ENCODE results near the gene XIRP1.

XIRP1 gene

DNA sequence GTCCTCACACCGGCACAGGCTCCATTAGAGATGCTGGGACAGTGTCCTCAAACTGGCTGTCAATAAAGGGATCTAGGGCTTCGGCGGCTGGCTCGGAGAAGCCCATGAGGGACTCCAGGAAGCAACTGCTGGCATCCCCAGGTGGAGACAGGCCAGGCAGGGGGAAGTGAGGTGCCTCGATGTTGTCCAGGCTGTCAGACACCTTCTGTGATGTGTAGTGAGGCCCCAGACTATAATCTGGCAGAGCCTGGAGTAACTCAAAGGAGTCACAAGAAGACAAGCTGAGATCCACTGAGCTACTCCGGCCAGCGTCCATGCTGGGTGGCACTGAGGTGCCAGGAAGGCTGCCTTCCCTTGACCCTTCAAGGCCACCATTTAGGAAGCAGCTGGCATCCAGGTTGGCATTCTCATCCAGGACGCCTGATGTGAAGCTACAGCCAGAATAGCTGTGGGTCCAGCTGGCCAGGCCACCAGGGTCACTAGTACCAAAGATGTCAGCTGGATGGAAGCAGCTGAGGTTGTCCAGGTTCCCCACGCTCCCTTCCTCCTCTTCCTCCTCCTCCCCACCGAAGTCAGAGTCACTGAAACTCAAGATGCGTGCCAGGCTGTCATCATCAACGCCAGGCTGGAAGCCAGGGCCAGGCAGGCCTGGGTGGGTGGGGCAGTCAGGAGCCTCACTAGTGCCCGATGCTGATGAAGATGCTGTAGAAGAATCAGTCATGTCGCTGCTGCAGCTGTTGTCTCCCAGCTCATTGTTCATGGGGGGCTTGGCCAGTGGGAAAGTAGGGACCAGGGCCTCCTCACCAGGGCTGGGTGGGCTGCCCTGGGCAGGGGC, 49.1 kb downstream of the XIRP1 start:
- no peak for DNase-seq

DNA sequence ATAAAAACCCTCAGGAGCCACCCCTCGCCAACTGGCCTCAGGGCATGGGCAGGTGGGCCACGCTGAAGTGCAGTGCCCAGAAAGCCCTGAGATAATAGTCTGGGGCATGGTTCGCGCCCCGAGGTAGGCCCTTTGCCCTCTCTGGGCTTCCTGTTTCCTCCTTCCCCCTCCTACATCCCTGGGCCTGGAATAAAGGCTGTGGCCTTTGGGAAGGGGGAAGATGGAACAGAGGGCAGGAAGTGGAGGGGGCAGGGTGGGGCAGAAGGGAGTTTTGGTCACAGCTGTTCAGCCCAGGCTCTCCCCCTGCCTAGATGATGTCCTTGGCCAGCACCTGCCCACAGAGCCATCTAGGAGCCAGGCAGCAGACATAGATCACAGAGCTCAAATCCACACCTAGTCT, 50.3 kb downstream of the XIRP1 start:
- DNase-seq = no peak

DNA sequence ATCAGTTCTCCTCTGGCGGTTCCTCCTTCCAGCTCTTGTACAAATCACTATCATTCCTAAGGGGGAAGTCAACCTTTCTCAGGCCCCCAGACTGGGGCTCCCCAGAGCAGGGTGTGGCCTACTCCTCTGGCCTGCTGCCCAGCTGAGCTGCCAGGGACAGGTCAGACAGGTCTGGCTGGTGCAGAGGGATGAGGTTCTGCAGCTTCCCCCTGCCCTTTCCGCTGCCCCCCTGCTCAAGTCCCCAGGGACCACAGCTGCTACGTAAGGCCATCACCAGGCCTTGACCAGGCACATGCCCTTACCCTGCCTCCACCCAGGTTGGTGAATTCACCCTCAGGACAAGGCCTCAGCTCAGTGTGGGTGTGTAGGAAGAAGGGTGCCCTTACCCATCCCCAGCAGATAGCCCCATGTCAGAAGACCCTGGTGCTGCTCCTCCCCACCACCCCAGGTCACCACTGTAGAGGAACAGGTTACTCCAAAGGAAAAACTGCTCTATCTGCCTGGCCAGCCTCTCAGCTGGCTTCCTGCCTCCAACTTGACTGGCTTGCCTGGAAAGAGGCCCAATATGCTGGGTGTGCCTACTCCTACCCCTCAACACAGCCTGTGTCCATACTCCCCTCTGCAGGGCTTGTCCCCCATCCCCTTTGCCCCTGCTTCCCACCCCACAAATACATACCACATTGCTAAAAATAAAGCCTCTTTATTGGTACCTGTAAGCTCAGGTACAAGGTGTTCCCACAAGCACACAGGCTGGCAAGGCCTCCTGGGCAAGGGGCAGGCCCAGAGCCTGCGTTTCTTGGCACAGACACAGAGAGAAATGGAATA, 51.0 kb downstream of the XIRP1 start:
- DNase-seq = no peak

DNA sequence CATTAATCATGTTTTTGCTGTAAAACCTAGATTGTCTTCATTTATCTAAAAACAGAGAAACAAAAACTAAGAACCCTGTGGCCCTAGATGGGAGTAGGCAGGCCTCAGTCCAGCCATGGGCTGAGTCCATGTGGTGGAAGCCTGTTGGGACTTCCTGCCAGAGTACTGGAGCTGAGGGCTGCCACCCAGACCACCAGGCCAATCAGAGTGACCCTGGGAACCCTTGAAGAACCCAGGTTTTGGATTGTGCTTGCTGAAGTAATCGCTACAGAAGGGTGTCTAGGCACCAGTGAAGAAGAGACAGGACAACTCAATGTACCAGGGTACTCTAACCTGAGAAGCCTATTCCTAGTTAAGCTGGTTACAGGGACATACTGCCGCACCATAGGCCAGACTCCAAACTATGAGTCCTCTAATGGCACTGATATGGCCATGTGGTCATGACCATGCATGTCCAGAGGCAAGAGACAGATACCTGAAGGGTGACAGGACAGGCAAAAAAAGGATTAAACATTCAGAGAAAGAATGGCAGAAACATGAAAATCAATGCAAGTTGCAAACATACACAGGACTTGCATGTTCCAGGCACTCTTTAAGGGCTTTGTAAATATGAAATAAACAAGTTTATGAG, 51.9 kb downstream of the XIRP1 start:
- no peak for DNase-seq

DNA sequence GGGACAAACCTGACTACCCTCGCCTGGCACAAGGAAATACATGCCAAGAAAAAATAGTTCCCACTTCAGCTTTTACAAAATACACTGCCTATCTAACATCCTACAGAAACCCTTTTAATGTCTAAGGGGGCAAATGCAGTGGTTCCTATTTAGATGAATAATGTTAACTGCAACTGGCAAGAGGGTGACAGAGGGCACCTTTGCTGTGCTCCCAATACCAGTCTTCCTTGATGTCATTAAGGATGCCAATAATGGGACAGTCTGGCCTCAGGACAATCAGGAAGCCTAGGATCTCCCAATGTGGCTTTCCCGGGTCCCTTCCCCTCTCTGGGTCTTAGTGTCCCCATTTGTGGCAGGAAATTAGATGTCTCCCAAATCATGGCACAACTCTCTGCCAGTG, 53.0 kb downstream of the XIRP1 start:
- DNase-seq = no peak

DNA sequence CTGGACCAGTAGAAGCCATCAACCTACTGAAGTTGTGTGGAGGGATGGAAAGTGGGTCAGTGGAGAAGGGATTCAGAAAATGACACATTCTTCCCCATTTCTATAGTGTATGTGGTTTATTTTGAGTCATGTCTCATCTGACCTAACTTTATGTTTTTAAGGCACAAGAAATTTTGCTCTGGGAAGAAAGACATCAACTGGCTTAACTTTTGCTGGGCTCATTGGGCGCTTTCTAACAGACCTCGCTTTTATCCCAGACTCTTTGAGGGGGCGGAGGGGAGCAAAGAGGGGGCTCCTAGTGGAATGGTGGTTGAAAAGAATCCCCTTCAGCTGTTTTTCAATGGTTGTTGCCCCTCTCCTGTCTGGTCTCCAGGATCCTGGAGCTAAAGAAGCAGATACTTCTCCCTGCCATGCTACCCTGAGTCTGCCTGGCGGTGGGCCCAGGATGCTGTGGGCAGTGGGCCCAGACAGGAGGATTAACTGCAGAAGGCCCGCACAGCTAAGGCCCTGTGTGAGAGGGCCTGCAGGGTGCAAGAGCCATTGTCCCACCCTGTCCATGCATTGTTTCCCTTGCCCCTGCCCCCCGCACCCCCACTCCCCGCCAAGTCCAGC, 53.5 kb downstream of the XIRP1 start:
- DNase-seq = no peak

DNA sequence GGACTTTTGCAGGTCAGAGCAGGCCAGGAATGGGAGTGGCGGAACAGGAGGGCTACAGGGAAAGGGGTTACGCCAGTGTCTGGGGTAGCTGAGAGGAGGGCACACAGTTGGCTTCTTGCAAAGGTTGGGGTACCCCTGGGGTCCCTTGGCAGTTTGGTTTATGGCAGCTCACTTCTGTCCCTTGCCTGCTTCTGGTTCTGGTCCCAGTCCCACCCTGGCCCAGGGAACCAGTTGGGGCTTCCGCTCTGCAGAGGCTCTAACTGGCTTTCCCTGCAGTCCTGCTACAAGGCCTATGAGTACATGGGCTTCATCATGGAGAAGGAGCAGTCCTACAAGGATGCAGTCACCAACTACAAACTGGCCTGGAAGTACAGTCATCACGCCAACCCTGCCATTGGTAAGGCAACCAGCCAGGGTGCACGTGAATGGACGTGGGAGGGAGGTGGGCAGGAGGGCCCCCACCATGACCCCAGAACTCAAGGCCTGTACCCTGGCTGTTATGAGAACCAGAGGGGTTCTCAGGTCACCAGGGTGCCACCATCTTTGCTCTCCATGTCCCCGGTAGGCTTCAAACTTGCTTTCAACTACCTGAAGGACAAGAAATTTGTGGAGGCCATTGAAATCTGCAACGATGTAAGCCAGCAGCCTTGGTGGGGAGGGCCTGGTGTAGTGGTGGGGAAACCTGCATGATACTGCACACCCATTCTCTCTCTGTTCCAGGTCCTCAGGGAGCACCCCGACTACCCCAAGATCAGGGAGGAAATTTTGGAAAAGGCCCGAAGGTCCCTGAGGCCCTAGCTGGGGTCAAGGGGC, 54.2 kb downstream of the XIRP1 start:
- DNase-seq = no peak

DNA sequence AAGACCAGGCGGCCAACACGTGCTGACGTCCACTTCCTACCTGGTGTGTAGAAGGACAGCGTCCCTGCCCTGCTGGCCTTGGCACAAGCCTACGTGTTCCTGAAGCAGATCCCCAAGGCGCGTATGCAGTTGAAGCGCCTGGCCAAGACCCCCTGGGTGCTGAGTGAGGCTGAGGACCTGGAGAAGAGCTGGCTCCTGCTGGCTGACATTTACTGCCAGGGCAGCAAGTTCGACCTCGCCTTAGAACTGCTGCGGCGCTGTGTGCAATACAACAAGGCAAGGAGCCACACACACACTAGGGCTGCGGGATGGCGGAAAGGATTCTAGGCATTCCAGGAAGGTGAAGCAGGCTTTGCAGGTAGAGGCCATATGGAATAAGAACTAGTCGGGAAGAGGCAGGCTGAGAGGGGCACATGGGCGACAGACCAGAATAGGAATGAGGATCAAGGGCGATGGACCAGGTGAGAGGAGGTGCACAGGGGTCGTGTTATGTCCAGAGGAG, 54.9 kb downstream of the XIRP1 start:
- no peak for DNase-seq

DNA sequence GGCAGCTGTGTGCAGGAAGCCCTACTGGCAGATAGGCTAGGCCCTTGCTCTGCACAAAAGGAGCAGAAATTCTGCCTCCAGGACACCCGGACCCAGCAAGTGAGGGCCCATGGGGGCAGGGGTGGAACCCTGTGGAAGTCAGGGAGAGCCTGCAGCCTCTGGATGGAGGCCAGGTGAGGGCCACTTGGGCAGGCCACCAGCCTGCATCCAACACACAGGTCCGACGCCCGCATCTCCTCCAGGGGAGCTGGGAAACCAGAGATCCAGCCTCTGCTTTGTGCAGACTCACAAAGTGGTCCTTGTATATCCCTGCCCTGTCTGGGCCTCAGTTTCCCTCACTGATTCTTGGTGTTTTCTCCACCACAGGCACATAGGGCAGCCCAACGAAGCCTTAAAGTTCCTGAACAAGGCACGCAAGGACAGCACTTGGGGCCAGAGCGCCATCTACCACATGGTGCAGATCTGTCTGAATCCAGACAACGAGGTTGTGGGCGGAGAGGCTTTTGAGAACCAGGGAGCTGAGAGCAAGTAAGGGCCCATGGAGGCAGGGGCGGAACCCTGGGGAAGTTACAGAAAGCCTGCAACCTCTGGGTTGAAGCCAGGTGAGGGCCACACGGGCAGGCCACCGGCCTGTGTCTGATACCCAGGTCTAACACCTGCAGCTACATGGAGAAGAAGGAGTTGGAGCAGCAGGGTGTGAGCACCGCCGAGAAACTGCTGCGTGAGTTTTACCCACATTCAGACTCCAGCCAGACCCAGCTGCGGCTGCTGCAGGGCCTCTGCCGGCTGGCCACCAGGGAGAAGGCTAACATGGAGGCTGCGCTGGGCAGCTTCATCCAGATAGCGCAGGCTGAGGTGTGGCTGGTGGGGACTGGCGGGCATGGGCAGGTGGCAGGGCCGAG, 55.6 kb downstream of the XIRP1 start:
- no peak for DNase-seq

DNA sequence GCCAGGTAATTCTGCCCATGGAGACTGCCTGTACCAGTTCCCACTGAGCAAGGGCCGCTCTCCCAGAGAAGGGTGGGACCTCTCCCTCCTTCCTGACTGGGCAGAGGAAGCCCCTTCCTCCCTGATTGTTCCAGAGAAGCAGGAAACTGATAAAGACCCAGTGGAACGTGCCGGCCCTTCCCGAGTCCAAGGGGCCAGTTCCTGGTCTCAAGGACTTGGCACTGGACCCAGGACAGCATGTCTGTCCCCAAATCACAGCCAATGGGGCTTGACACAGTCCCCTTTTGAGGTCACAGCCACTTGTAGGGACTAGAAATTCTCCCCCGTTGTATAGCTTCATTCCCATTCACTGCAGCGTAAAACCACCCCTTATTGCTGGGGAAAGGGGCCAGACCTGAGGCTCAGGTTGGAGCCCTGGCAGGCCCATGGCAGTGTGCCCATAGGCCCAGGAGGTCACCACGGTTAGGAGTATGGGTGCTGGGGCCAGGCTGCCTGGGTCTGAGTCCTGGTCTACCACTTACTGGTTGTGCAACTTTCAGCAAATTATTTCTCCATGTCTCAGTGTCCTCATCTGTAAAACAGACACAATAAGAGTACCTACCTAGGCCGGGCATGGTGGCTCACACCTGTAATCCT, 57.1 kb downstream of the XIRP1 start:
- no peak for DNase-seq

DNA sequence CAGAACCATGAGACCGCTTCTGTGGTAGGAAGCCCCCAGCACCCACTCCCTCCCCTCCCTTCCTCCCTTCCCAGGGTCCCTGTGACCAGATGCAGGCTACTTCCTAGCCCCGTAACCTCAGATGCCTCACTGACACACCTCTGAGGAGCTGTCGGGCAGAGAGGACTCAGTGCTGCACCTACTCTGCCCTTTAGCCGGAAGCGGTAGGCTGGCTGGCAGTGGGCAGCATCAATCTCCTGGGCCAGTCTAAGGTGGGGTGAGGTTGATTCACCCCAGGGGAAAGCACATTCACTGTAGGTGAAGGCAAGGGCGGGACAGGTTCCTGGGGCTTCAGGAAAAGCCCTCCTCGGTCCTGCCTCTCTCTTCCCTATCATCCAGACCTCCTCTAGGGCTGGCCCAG, 58.1 kb downstream of the XIRP1 start:
- DNase-seq = no peak

DNA sequence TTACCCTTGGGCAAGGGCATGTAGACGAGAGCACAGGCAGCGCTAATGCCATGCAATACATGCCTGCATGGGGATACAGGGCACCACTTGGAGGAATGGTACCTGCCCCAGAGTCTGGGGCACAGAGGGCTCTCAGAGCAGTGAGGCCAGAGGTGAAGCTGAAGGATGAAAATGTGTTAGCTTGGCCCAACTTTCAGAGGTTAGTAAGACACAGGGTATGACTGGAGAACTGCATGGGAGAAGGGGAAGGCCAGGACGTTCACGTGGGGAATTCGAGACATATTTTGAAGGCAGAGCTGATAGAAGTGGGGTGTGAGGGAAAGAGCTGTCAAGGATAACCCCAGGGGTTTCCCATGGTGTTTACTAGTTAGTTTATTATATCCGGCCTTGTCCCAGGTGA, 58.6 kb downstream of the XIRP1 start:
- DNase-seq = no peak

Measured in stimulated activated naive CD4-positive, alpha-beta T cell treated with Interleukin-2 at 50 U/mL for 16 hours (primary cell).